Glutamatergic neuron (in vitro differentiated cells): ENCODE results near the gene BIN1. TPM values are rescaled to one million over a fixed set of nuclear protein-coding genes. Genes with fewer than 3 reads are reported as not detected.

Experiments
- DNase-seq: peaks from one replicate; pipeline ENCODE4 v3.0.0; 2022
- H3K27ac Mint-ChIP-seq: one replicate; pipeline ENCODE4 v1.8.0; 2020; ENCODE audit warnings: mild to moderate bottlenecking, mixed read lengths, inconsistent platforms; ENCODE audit not compliant: unreplicated experiment
- H3K27me3 Mint-ChIP-seq: one replicate; pipeline ENCODE4 v1.8.0; 2020; ENCODE audit warnings: mild to moderate bottlenecking, moderate library complexity, mixed read lengths, inconsistent platforms; ENCODE audit not compliant: unreplicated experiment
- H3K36me3 Mint-ChIP-seq: one replicate; pipeline ENCODE4 v1.8.0; 2020; ENCODE audit warnings: mild to moderate bottlenecking, mixed read lengths, inconsistent platforms; ENCODE audit not compliant: unreplicated experiment
- H3K4me1 Mint-ChIP-seq: one replicate; pipeline ENCODE4 v1.8.0; 2020; ENCODE audit warnings: mild to moderate bottlenecking, low read depth, mixed read lengths, inconsistent platforms; ENCODE audit not compliant: unreplicated experiment
- H3K4me3 Mint-ChIP-seq: one replicate; pipeline ENCODE4 v1.8.0; 2020; ENCODE audit warnings: mild to moderate bottlenecking, mixed read lengths, inconsistent platforms; ENCODE audit not compliant: unreplicated experiment
- H3K9me3 Mint-ChIP-seq: one replicate; pipeline ENCODE4 v1.8.0; 2020; ENCODE audit warnings: mild to moderate bottlenecking, moderate library complexity, mixed read lengths, inconsistent platforms; ENCODE audit not compliant: unreplicated experiment
- total RNA-seq: library from RNA; stranded (reverse); fragmentation: NEBNext Ultra II Directional; extraction: Animal tissue kit (Norgen Biotek cat#: 25700); gene quantifications from one replicate; pipeline ENCODE4 v1.2.1, GENCODE V29; 2021; ENCODE audit not compliant: unreplicated experiment
- TF ChIP-seq, protein P1 (sequence below): fragments of 200-600 bp; sonication (generic); IDR thresholded peaks from one replicate; pipeline ENCODE4 v1.5.0; 2021; ENCODE audit not compliant: partially characterized antibody, unreplicated experiment

The BIN1 gene
- total RNA-seq, 1 donor from 2014 or later, result 176 TPM

DNA sequence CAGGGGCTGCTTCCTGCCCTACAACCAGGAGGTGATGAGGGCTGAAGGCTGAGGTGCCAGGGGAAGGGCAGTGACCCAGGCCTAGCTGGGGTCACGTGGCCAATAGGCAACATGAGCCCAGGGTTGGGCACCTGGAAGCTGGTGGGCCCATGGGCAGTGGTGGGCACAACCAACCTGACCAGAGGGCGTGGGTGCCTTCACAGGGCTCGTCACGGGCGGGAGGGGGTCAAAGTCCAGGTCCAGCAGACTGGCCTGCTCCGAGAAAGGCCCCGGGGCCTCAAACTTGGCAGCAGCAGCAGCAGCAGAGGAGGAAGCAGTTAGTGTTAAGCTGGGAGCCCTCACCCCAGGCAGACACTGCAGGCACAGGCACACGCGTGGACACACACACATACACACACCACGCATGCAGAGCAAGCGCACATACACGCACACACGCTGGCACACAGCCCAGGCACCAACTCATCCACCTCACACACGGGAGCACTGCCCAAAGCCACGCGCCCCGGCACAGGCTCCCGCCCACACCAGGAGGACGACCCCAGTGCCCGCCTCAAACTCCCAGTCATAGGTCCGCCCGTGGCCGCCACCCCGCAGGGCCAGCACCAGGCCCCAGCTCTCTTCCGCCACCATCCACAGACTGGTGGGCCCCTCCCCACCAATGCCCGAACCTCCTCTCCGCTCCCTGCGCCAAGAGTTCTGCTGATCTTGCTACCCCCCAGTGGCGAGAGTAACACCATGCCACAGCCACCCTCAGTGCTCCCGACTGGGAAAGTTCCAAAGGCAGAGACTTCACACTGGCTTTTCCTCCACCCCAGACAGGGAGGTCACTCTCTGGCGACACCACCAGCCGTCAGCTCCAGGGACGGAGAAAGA is 53.0 kb downstream of the BIN1 start:
- Mint-ChIP-seq H3K9me3 (peaks cover under 1% of the 10 kb centered on the region), H3K27ac (no peak overlapping the region), H3K27me3 (peaks cover 14% of the 10 kb centered on the region), H3K4me3 (peak overlapping the region; percentile 50), H3K36me3 (no peaks in the 10 kb centered on the region), H3K4me1 (peaks cover 11% of the 10 kb centered on the region)
- peak; percentile 16 for DNase-seq
- TF ChIP-seq, protein P1, sequence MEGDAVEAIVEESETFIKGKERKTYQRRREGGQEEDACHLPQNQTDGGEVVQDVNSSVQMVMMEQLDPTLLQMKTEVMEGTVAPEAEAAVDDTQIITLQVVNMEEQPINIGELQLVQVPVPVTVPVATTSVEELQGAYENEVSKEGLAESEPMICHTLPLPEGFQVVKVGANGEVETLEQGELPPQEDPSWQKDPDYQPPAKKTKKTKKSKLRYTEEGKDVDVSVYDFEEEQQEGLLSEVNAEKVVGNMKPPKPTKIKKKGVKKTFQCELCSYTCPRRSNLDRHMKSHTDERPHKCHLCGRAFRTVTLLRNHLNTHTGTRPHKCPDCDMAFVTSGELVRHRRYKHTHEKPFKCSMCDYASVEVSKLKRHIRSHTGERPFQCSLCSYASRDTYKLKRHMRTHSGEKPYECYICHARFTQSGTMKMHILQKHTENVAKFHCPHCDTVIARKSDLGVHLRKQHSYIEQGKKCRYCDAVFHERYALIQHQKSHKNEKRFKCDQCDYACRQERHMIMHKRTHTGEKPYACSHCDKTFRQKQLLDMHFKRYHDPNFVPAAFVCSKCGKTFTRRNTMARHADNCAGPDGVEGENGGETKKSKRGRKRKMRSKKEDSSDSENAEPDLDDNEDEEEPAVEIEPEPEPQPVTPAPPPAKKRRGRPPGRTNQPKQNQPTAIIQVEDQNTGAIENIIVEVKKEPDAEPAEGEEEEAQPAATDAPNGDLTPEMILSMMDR, result no peak

DNA sequence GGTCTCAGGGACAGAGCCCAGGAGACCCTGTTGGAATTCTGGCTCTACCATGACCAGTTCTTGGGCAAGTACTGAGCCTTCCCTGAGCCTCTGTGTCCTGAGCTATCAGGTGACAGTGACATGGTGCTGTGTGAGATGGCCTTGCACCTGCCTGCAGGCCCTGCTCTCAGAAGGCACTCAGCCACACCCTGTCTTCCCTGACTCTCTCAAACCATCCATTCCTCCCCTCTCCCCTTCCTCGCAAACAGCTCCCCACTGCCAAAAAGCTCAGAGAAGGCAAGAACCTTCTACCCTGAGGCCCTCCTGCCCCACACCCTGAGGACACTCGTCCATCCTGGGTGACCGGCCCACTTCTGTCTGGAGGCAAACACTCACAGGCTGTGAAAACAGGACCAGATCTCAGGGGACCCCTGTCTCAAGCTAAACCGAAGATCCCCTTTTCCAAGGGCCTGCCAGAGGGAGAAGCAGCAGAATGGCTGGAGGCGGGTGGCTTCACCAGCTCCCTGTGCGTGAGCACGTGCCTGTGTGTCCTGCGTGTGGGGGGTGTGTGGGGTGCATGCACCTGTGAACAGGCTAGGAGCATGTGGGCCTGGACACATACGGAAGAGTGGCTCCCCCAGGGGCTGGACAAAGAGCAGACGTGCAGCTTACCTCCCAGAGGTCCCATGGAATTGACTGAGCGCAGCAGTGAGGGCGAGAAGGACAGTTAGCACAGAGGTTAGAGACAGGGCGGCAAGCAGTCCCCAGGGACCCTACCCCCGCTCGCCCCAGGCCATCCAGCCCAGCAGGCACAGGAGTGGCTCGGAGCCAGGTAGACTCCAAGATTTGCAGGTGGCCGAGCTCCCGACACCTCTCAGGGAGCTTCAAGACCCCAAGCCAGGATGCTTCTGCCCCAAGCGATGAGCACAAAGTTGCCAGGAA is 53.9 kb downstream of the BIN1 start:
- Mint-ChIP-seq H3K27ac (no peak overlapping the region), H3K4me1 (peaks cover 9% of the 10 kb centered on the region)
- TF ChIP-seq, protein P1, result no peak

DNA sequence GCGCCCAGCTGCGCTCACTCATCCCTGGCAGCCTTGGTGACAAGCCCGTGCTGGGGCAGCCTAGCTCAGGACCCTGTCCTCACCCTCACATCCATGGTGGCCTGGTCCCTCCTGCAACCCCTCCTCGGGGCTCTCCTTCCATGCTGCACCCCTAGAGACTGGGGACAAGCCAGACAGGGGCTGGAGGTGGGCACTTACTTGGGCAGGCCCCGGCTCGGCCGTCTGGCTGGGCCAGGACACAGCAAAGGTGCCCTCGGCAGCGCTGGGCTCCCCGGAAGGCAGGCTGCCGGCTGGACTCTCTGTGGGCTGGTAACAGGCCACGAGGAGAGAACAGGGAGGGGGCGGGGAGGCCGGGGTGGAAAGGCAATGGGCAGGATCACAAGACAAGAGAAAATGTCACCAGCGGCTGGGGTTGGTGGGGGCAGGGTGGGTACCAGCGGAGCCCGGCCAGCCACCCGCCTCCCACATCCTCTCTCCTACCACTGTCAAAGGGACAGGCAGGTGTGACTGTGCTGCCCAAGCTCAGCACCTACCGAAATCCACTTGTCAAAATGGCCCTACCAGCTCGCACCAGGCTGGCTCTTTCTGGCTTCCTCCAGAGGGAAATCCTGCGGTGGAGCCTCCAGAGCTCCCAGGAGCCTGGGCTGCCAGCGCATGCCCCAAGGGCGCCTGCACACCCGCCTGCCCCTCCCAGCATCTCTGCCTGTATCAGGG is 54.7 kb downstream of the BIN1 start:
- Mint-ChIP-seq H3K9me3 (no peaks in the 10 kb centered on the region), H3K27me3 (peaks cover 11% of the 10 kb centered on the region), H3K36me3 (peaks cover 3% of the 10 kb centered on the region), H3K4me1 (peaks cover 9% of the 10 kb centered on the region), H3K27ac (no peak overlapping the region), H3K4me3 (no peak overlapping the region)
- TF ChIP-seq, protein P1, result no peak
- peak; percentile 24 for DNase-seq

More for the DNA sequence above, 53.9 kb downstream of the BIN1 start:
- Mint-ChIP-seq H3K9me3 (no peaks in the 10 kb centered on the region), H3K4me3 (no peak overlapping the region), H3K36me3 (no peaks in the 10 kb centered on the region), H3K27me3 (peaks cover 12% of the 10 kb centered on the region)
- peak; percentile 27 for DNase-seq

DNA sequence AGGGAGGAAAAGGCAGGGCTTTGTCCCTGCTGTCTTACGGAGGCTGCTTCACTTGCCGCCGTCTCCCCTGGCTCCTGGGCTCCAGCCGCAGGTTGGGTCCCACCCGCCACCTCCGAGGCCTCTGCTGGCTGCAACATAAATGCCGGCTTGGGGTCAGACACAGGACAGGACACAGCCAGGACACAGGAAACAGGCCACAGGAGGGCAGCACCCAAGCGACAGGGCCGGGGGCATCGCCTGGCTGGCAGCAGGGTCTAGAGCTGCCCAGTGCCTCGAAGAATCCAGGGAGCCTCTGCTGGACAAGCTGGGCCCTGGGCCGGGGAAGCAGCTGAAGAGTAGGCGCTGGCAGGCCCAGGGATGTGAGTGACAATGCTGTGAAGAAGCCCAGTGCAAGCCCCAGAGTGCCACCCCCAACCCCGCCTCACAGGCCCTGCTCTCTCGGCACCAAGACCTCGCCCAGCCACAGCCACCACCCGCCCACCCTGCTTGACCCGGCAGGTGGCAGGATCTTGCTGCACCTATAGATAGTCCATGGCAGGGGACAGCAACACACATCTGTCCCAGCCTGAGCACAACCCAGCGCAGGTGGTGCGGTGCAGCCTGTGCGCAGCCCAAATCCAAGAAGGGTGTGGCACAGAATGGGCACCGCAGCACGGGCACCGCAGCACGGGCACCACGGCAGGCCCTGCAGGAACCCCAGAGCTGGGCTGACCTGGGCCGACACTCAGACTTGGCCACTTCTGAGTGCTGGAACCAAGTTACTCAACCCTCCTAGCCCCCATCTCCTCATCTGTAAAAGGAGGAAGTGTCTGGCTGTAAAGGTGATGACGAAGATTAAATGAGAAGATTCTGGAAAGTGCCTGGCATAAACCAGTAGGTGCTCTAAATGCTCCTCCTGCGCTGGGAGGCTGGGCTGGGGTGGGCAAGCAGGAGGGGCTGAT is 55.6 kb downstream of the BIN1 start:
- peaks cover 3% of the 10 kb centered on the region for H3K9me3 Mint-ChIP-seq
- no peak overlapping the region for H3K27ac Mint-ChIP-seq
- DNase-seq, result peak; percentile 22
- H3K4me3 Mint-ChIP-seq, result no peak overlapping the region
- peaks cover 9% of the 10 kb centered on the region for H3K27me3 Mint-ChIP-seq
- peaks cover 3% of the 10 kb centered on the region for H3K36me3 Mint-ChIP-seq
- TF ChIP-seq, protein P1, result no peak
- H3K4me1 Mint-ChIP-seq, result peaks cover 11% of the 10 kb centered on the region
